SU-DHL-6 (cell line): Measurements from ENCODE around the gene NUP62.

Experiments used
- H2AFZ ChIP-seq: fragments of 200-600 bp; sonication (generic); 2 replicates; pipeline ENCODE4 v1.6.1; 2014; ENCODE audit warnings: low read depth, mild to moderate bottlenecking, moderate library complexity, mixed read lengths, antibody characterized with exemption, low read length; ENCODE audit not compliant: severe bottlenecking
- H3F3A ChIP-seq: fragments of 200-600 bp; shearing (Covaris generic); 2 replicates; pipeline ENCODE4 v1.6.0; 2016; ENCODE audit warnings: antibody characterized with exemption, mild to moderate bottlenecking; ENCODE audit not compliant: insufficient read depth
- H3K27ac ChIP-seq: fragments of 200-600 bp; sonication (generic); 2 replicates; pipeline ENCODE4 v1.5.1; 2016; ENCODE audit warnings: low read depth, mild to moderate bottlenecking, low read length, moderate library complexity, mixed read lengths
- H3K27me3 ChIP-seq: fragments of 200-600 bp; sonication (generic), shearing (Covaris generic); 2 replicates; pipeline ENCODE4 v1.6.0; 2014; ENCODE audit warnings: mild to moderate bottlenecking, low read length
- H3K36me3 ChIP-seq: fragments of 200-600 bp; sonication (generic); 2 replicates; pipeline ENCODE4 v1.6.1; 2014; ENCODE audit warnings: mild to moderate bottlenecking, low read length, mixed read lengths
- H3K4me2 ChIP-seq: fragments of 300-600, 200-600 bp; shearing (Covaris generic), sonication (generic); 2 replicates; pipeline ENCODE4 v1.6.0; 2014; ENCODE audit warnings: low read length, low read depth, mild to moderate bottlenecking; ENCODE audit not compliant: poor library complexity, severe bottlenecking
- H3K4me3 ChIP-seq: fragments of 200-600 bp; sonication (generic); 2 replicates; pipeline ENCODE4 v1.5.1; 2014; ENCODE audit warnings: antibody characterized with exemption, low read length, mild to moderate bottlenecking, mixed read lengths; ENCODE audit not compliant: insufficient read depth, poor library complexity, severe bottlenecking
- H3K79me2 ChIP-seq: fragments of 200-600 bp; sonication (generic); 2 replicates; pipeline ENCODE4 v1.6.1; 2014; ENCODE audit warnings: mild to moderate bottlenecking, low read length, moderate library complexity; ENCODE audit not compliant: insufficient read depth
- H3K9ac ChIP-seq: fragments of 200-600 bp; sonication (generic); 2 replicates; pipeline ENCODE4 v1.7.0; 2014; ENCODE audit warnings: mild to moderate bottlenecking, low read length
- H3K9me2 ChIP-seq: fragments of 200-600 bp; sonication (generic); replicated peaks from 2 replicates; pipeline ENCODE4 v1.6.1; 2014; ENCODE audit warnings: low read length; ENCODE audit not compliant: insufficient read depth
- H3K9me3 ChIP-seq: fragments of 200-600 bp; sonication (generic); 2 replicates; pipeline ENCODE4 v1.6.1; 2014; ENCODE audit warnings: low read length, mixed read lengths; ENCODE audit not compliant: insufficient read depth
- H4K20me1 ChIP-seq: fragments of 200-600 bp; sonication (generic); 2 replicates; pipeline ENCODE4 v1.6.1; 2014; ENCODE audit warnings: low read depth, mild to moderate bottlenecking, antibody characterized with exemption, low read length, moderate library complexity, mixed read lengths
- EZH2phosphoT487 ChIP-seq: fragments of 200-600 bp; sonication (generic), shearing (Covaris generic); conservative IDR thresholded peaks from 2 replicates; pipeline ENCODE4 v1.6.1; 2018; ENCODE audit warnings: mild to moderate bottlenecking, antibody characterized with exemption, low read length, moderate library complexity, mixed read lengths
- TF ChIP-seq, protein P1 (sequence below): fragments of 200-600 bp; sonication (generic); IDR thresholded peaks from one replicate; pipeline ENCODE4 v1.5.1; 2017; ENCODE audit warnings: antibody characterized with exemption, mild to moderate bottlenecking, low read length, moderate library complexity; ENCODE audit not compliant: insufficient read depth, poor library complexity, severe bottlenecking

The NUP62 gene

DNA sequence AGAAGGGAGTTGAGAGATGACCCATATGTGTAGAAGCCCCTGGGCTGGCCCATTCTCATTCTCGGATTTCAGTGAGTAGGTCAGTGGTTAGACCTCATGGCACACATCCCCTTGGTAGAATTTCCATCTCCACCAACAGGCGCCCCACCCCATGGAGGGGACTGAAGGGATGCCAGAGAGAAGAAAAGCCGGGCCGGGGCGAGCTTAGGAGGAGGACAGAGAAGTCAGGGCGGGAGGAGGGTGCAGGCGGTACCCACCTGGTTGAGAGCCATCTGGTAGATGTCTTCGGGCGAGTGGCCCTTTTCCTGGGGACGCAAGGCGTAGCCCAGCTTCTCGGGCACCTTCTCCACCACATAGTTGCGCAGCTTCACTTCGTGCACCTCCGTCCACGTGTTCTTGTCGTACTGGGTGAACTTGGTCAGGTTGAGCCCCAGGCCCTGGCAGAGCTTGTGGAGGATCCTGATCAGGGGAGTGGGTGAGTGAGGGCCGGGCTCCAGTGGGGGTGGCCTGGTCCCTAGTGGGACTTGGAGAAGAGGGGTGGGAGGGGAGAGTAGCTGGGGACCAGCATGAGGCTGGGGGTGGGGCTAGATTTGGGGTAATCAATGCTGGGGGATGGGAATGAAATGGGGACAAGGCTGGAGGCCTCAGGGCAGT is 35.2 kb downstream of the NUP62 start:
- H3K27ac ChIP-seq, result no peak overlapping the region
- H3K9me3 ChIP-seq, result no peaks in the 10 kb centered on the region
- no peak overlapping the region for H3K4me3 ChIP-seq
- TF ChIP-seq, protein P1, sequence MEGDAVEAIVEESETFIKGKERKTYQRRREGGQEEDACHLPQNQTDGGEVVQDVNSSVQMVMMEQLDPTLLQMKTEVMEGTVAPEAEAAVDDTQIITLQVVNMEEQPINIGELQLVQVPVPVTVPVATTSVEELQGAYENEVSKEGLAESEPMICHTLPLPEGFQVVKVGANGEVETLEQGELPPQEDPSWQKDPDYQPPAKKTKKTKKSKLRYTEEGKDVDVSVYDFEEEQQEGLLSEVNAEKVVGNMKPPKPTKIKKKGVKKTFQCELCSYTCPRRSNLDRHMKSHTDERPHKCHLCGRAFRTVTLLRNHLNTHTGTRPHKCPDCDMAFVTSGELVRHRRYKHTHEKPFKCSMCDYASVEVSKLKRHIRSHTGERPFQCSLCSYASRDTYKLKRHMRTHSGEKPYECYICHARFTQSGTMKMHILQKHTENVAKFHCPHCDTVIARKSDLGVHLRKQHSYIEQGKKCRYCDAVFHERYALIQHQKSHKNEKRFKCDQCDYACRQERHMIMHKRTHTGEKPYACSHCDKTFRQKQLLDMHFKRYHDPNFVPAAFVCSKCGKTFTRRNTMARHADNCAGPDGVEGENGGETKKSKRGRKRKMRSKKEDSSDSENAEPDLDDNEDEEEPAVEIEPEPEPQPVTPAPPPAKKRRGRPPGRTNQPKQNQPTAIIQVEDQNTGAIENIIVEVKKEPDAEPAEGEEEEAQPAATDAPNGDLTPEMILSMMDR, result no peak
- TF ChIP-seq EZH2phosphoT487, result no peak
- 0 out of 2 replicates have a peak, but pooled peaks cover 6% of the 10 kb centered on the region for H3F3A ChIP-seq
- no peaks in the 10 kb centered on the region for H4K20me1 ChIP-seq
- H3K36me3 ChIP-seq, result no peaks in the 10 kb centered on the region
- H3K79me2 ChIP-seq, result no peaks in the 10 kb centered on the region
- H3K9ac ChIP-seq, result no peak overlapping the region
- H3K4me2 ChIP-seq, result no peak overlapping the region
- no peaks in the 10 kb centered on the region for H3K9me2 ChIP-seq
- no peaks in the 10 kb centered on the region for H3K27me3 ChIP-seq
- H2AFZ ChIP-seq, result no peak overlapping the region

DNA sequence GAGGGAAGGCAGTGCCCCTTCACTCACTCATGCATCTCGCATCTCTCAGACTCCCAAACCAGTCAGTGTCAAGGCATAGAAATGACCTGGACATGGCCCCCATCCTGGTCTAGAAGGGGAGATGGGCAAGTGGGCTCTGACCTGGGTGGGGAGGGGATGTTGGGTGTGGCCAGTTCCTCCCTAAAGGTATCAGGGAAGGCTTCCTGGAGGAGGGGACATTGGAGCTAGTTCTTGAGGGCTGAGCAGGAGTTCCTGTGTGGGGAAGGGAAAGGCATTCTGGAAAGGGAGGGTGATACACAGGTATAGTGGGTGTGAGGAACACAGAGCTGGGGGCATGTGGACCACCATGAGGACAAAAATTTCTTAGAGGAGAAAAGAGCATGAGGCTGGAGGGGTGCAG is 36.6 kb downstream of the NUP62 start:
- Histone ChIP-seq H3K9ac (no peak overlapping the region), H3F3A (0 out of 2 replicates have a peak, but pooled peaks cover 6% of the 10 kb centered on the region), H3K9me3 (no peaks in the 10 kb centered on the region), H3K27ac (no peak overlapping the region), H3K79me2 (no peaks in the 10 kb centered on the region), H3K9me2 (no peaks in the 10 kb centered on the region), H4K20me1 (no peaks in the 10 kb centered on the region), H3K27me3 (no peaks in the 10 kb centered on the region), H3K4me2 (no peak overlapping the region), H2AFZ (no peak overlapping the region), H3K36me3 (no peaks in the 10 kb centered on the region), H3K4me3 (no peak overlapping the region)
- TF ChIP-seq EZH2phosphoT487, result no peak
- TF ChIP-seq, protein P1, result no peak

GRCh38 chr19:49891393-49891792 is 37.9 kb downstream of the NUP62 start:
- H3K9me2 ChIP-seq, result no peaks in the 10 kb centered on the region
- no peak overlapping the region for H2AFZ ChIP-seq
- H3K27me3 ChIP-seq, result no peaks in the 10 kb centered on the region
- no peak overlapping the region for H3K4me2 ChIP-seq
- H3K36me3 ChIP-seq, result no peaks in the 10 kb centered on the region
- no peak overlapping the region for H3K9ac ChIP-seq
- TF ChIP-seq, protein P1, result no peak
- no peak for TF ChIP-seq EZH2phosphoT487
- no peaks in the 10 kb centered on the region for H3K9me3 ChIP-seq
- H3K4me3 ChIP-seq, result no peak overlapping the region
- H3F3A ChIP-seq, result peaks cover 6% of the 10 kb centered on the region; the same call in 1 of the 2 replicates
- no peaks in the 10 kb centered on the region for H3K79me2 ChIP-seq
- H4K20me1 ChIP-seq, result no peaks in the 10 kb centered on the region
- H3K27ac ChIP-seq, result no peak overlapping the region
